ENCODE results near the gene FGD5.

The FGD5 gene

DNA sequence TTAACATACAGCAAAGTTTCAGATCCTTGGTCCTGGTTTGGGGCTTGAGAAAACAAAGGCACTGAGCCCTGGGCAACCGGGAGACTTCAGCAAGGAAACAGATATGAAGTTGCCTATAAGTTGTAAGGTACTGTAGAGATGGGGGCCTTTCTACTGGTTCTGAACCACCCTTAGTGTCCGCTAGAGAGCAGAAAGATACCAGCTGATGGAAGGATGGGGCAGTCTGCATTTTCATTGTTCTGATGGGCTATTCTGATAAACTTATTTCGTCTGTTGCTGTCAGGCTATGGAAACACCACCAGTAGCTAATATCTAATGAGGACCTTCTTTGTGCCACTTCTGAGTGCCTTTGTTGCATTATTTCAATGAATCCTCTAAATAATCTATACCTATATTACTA, 38.7 kb downstream of the FGD5 start:
- DNase-seq = no peak

DNA sequence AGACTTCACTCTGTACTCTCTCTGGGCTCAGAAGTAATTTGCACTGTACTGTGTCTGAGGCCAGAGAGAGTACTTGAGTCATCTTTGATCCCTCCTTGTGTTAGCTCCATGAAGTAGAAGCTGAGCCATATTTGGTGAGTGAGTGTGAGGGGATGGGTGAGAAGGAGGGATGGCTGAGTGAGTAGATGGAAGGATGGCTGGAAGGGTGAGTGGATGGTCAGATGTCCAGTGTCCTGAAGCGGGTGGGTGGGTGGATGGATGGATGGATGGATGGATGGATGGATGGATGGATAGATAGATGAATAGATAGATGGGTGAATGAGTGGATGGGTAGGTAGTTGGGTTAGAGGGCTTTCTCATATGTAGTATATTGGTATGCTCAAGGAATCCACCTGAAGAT, 39.3 kb downstream of the FGD5 start:
- DNase-seq = no peak

DNA sequence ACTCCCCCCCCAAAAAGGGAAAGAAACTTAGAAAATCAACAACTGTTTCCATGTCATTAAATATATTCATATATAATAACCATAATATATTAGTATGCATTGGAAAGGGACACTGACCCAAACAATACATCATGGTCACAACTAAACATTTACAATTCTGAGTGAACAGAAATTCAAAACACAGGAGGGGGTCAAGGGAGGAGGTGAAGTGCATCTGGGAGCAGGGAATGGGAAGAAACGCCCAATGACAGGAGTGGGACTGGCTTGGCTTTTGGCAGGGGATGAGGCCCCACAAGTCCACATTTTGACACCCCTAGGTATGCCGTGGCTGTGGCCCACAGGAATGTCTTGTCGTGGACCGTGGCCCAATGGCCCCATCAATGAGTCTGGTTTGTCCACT, 41.1 kb downstream of the FGD5 start:
- DNase-seq = no peak

DNA sequence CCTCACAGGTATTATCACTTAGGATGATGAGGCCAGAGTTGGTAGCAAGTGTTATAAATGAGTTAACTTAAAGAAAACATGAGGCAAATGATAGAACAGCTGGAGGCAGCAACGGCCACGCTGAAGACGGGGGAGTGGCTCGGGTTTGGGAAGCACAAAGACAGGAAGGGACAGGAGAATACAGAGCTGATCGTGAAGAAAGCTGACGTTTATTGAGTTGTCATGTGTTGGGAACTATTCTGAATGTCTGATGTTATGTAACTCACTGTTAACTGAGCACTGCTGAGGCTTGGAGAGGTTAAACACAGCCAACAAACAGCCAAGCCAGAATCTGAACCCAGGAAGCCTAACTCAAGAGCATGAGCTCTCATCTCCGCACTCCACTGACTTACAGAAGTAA, 42.3 kb downstream of the FGD5 start:
- DNase-seq = no peak

DNA sequence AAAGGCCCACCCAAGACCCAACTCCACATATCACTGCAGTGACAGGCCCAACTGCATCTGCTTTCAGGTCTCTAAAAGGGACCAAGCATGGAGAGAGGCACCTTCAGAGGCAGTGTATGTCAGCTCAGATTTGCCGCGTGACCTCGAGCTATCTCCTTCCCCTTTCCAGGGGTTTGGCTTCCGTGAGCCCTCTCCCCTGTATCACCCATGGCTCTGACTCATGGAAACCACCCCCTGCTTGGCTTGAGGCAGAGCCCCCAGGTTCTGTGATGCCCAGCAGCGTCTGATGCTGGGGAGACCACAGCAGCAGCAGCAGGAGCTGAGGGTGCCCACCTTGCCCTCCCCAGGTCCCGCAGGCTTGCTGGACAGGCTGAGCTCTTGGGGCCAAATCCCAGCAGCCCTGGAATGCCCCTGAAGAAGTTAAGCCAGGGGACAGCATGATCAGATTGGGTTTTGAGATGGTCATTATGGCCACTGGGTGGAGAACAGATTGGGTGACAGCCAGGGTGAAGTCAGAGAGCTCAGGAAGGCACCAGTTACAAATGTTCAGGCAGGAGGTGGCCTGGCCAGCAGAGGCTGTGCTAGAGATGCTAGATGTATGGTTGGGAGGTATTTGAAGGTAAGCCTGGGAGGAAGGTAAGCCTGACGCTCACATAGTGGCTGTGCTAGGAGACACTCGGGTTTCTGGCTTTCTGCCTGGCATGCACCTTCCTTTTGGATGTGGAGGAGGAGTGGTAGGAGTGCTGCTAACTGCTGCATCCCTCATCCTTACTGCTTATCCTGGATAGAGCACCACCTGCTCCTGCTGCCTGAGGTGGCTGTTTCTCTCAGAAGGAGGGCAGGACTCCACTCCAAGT, 42.9 kb downstream of the FGD5 start:
- DNase-seq = no peak

DNA sequence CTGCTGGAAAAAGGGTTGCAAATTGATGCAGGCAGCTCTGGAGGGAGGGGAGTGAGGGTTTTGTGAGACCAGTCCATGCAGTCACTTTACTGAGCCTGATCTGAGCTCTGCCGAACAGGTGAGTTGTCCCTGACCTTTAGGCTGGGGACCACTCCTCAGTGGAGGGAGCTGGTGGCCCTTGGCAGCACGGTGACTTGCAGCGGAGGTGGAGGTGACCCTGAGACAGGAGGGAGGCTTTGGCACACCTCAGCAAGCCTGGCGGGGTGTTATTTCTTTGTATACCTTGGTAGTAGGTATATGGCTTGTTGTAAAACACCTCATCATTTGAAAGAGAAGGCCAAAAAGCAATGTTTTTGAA, 43.5 kb downstream of the FGD5 start:
- DNase-seq = no peak

DNA sequence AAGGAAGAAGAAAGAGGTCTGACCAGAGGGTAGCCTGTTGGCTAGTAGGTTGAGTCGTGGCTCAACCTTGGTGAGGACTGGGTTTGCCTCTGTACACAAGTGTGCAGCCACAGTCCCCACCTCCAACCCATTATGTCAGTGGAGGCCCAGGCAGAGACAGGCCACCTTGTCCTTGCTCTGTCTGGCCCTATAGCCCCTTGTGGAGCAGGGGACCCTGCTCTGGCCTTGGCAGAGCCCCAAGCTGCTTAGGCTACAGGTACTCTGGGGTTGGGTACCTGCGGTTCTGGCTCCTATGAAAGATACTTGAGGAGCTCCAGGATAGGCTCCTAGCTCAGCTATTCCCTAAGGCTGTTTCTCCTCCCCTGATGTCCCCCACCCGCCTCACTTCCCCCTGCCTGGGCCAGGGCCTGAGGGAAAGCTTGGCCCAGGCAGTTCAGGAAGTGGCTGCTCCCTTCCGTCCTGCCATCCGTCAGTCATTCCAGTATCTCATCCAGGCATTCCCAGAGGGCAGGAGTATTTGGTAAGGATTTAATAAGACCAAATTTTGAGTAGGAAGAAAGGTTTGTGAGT, 44.0 kb downstream of the FGD5 start:
- no peak for DNase-seq

DNA sequence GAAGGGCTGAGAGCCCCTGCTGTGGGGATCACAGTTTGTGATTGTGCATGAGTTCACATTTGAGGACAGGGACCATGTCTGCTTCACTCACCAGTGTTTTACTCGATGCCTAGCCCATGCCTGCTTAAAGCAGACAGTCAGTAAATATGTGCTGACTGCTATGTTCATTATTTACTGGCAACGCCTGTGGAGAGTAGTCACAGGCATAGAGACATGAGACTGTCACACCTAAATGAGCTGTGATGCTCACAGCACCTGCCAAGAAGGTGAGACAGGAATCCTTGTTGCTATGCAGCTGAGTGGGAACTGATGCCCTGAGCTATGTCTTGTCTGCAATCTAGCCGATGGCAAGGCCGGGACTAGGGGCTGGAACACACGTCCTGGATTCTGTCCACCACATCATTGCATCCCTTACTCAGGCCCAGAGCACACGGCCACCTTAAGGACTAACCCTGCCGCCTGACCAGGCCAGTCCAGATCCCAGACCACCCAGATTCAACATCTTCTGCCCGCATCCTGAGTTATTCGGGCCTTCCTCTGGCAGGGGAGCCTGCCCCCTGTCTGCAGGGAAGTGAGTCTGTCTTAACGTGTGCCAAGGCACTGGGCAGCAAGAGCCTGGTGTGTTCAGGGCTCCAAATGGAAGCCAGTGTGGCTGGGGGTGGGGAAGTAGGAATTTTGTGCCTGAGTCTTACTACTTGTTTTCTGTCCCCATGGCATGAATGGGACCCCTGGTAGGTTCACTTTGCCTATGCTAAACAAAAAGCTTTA, 44.8 kb downstream of the FGD5 start:
- no peak for DNase-seq

DNA sequence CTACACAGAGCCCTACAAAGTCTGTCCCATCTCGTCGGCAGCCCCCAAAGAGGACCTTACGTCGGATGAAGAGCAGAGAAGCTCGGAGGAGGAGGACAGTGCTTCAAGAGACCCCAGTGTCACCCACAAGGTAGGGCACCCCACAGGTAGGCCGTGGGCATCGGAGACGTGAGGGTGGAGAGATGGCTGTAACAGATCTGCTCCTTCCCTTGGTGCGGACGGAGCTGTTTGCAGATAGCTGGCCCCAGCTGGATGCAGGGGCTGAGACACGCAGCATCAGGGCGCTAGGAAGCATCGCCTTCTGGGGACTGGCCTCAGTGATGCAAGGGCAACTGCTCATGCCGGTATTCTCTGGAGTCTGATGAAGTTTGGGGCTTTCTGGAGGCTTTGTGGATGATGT, 45.4 kb downstream of the FGD5 start:
- DNase-seq = no peak

DNA sequence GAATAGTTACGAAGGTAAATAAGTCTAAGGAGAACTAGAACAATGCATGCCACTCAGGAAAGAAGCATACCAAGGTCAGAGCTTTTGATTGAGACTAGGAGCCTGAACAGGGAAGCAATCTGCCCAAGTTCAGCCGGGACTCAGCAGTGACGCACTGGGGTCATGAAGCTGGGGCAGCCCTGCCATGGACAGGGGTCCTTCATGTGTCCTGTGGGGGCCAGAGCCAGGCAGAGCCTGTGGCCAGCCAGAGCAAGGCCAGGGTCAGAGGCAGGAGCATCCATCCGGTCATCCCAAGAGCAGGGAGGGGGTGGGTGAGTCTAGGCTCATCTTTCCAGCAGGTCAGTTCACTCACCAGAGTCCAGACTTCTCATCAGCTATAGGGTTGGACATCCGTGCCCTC, 47.9 kb downstream of the FGD5 start:
- no peak for DNase-seq

DNA sequence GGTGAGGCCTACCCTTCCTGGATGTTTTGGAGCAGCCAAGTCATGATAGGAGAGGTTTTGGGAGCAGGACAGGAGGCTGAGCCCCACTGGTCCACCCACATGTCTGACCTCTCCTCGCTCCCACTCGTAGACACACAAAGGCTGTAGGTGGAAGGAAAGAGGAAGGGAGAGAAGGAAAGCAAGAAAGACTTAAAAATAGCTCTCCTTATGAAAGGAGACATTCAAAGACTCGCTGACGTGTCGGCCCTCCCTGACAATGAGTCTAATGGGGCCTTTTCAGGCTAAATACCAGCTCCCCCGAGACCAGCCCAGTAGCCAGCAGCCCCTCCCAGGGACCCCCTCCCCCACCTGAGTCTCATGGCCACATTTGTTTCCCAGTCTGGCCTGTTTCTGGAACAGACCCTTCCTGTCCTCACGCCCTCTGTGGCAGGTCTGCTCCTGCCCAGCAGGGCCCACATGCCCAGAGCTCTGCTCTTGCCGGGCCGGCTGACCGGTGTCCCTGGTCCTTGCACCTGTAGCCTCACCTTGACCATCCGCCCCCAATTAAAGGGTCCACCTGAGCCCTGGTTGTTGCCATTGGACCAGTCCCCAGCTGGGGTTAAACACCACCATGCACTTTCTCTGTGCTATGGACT, 49.3 kb downstream of the FGD5 start:
- DNase-seq = no peak

DNA sequence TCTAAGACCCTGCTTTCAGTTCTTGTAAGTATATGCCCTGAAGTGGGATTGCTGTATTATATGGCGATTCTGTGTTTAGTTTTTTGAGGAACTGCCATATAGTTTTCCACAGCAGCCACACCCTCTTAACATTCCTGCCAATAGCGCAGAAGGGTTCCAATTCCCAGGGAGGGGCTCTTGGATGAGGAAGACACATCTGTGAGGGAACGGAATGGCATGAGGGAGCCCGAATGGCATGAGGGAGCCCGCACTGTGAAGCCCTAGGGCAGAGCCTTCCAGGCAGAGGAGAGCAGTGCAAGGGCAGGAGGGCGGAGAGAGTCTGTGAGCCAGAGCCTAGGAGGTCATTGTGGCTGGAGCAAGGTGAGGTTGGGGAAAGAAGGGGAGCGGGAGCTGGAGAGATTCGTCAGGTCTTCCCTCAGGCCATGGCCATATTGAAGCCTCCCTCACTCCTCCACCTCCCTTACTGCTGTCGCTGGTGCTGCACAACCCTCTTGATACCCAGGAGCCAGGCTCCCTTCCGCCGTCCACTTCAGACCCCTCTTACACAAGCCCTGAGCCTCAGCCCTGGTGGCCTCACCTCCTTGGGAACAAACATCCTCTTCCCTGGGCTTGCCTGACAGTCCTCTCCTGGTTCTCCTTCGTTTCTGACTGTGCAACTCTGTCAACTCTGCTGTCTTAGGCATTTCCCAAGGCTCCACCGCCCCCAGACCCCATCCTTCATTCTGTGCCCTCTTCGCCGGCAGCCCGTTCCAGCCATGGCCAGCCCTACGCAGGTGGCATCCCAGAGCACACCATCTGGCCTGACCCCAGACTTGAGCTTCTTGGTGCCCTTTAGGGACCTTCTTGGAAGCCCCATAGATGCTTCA, 51.4 kb downstream of the FGD5 start:
- no peak for DNase-seq

DNA sequence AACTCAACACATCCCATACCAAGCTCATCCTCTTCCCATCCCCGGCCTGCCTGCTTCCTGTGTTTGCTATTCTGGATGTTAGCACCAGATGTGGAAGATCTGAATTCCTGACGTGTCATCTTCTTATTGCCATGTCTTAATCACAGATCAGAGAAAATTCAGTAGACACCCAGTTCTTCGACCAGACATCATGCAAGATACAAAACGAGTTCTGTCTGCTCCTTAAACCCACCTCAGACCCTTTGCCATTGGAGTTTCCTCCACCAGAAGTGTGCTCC, 52.0 kb downstream of the FGD5 start:
- DNase-seq = no peak

DNA sequence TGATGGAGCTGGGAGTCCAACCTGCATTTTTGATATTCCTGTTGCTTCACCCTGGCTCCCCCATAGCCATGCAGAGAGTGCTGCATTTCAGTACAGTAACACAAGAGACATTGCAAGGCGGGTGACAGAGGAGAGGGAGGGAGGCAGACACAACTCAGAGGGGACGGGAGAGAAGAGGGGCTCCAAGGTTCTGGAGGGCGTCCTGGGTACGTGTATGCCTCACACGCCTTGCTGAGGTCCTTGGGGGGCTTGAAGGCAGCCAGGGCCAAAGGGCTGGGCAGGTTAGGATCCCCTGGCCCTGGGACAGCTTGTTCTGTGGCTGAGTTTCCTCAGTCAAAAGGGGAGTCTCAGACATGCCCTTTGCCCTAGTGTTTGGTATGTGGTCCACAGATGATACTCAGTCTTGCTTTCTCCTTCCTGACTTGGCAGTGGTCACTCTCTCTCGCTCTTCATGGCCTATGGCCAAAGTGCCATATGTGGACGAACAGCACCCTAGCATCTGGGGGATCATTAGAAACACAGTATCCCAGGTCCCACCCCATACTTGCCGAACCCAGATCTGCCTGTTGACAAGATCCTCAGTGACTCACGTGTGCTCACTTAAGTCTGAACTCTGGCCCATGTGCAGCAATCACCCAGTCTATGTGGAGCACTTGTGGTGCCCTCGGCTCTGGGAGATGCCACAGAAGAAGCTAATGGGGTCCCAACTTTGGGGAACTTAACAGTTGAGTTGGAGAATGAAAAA, 52.9 kb downstream of the FGD5 start:
- no peak for DNase-seq

DNA sequence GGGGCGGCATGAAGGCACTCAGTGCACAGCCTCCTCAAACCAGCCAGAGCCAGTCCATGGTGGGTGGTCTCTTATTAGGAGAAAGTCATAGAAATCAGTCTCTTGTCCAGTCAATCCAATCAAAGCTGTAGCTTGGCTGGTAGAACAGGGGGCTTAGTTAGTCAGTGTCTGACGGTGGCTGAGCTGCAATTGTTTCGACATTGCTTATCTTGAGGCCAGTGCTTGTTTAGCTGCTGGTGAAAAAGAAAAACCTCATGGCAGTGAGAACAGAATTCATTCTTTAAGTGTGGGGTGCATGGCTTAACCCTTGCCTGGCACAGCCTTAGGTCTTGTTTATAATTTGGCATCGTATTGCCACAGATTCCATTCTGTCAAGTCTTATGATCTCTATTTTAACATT, 53.9 kb downstream of the FGD5 start:
- no peak for DNase-seq

DNA sequence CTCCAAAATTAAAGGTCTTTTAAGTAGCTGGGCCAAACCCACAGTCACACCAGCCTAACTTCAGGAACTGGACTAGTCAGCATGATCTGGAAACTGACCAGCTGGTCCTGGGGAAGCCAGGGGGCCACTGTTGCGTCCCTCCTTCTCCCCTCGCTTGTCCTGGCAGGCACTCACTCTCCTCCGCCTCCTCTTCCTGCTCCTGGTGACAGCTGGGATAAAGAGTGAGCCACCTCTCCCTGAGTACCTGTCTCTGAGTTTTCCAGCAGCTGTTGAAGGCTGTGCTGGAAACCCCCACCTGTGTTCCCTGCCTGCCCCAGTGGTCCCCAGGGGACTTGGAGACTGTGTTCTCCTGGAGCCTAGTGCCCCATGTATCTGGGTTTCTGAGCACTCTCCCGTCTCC, 56.0 kb downstream of the FGD5 start:
- no peak for DNase-seq

DNA sequence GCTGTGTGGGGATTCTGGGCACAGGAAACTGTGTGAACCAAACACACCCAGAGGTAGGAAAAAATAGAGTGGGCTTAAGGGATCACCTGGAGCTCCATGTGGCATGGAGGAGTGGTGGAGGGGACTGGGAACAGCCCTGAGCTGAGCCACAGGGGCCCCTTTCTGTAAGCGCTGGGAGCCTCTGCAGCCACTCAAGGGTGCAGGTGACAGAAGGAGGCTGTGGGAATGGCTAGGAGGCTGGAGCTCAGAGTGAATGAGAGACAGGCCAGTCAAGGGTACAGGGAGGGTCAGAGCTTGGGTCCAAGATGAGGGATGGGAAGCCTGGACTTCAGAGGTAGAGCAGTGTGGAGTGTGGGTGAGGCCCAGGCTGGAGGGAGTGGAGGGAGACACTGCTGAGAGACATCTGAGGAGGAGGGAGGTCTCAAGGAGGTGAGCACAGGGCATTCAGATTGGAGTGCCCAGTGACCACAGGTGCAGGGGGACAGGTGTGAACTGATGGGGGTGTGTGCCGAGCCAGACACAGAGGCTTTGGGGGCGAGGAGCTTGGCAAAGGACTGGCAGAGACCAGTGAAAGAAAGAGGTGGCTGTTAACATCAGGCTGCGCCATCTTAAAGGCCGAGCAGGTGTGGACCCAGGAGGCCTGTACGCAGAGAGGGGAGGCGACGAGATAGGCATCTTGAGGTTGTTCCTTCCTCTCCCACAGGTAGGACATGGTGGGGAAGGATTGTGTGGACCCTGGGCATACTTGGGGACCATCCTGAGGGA, 56.8 kb downstream of the FGD5 start:
- DNase-seq = no peak

DNA sequence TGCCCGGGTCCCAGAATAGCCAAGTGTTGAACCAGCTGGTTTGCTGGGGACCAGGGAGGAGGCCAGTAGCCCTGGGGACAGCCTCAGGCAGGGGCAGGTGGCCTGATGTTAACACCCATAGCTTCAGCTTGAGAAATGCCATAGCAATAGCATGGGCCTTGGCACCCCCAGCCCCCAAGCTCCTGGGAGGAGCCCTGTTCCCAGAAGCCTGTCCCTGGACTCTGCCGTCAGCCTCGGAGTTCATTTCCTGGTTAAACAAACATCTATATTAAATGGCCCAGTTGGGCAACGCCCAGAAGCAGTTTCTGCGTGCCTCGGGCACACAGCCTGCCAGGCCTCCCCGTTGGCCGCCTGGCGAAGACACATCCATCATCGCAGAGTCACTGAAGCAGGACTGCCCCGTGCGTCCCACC, 58.2 kb downstream of the FGD5 start:
- no peak for DNase-seq

DNA sequence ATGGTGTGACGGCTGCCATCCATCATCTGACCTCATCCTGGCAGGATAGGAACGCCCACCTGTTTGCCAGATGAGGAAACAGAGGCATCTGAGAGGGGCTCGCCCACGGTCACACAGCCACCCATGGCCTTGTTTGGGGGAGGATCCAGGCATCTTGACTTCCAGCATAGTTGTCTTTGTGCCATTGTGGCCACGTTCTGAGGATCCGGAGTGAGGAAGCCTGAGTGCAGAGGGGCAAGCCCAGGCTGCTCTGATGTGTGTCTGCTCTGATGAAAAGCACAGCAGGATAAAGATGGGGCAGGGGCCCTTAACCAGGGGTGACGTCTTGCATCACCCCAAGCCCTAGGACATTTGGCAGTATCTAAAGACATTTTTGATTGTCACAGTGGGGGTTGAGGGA, 58.7 kb downstream of the FGD5 start:
- no peak for DNase-seq

DNA sequence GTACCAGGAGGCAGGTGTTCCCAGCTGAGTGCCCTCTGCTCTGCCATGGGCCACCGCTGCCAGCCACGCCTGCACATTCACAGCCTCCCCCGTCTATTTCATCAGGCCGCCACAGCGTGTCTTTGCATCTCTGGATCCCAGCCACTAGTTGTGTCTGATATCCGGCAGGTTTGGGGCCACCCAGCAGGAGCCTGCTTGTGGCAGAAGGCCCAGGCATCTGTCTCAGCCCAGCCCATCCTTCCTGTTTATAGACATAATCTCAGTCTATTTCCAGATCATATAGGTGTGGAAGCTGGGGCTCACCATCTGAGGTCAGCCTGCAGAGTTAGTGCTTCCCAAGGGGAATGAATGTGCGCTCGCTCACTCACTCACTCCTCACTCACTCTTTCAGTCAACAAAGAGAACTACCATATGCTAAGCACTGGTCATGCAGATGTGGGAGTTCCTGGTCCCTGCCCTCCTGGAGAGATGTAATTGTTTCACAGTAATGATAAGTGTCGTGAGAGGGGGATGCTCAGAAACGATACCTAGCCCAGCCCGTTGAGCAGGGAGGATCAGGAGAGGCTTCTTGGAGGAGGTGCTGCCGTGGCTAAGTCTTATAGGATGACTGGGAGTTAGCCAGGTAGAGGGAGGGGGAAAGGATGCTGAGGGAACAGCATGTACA, 60.6 kb downstream of the FGD5 start:
- DNase-seq = no peak

All from stimulated activated CD4-positive, alpha-beta T cell treated with anti-CD3 and anti-CD28 coated beads, Interleukin-12 subunit alpha, Interleukin-12 subunit beta, amount 100 ng/mL, for 4 hours (primary cell).